Activated CD8-positive, alpha-beta T cell treated with anti-CD3 and anti-CD28 coated beads for 36 hours (primary cell): ENCODE data around the gene CLCNKA. TPM values are rescaled to one million over a fixed set of nuclear protein-coding genes. Genes with fewer than 3 reads are reported as not detected.
"Not testable (repeated sequence)": the region's sequence is repeated elsewhere in the genome, so short reads cannot be mapped to it uniquely, and the experiment has no call there.

Experiments used
- ATAC-seq: fragments of 200-7000 bp; cut with Tn5 transposase; one replicate; pipeline ENCODE4 v1.10.0; 2021; ENCODE audit warnings: mild to moderate bottlenecking, moderate library complexity
- CTCF ChIA-PET: fragments of 350-600 bp; sonication (Branson Sonifier 250); formaldehyde crosslinking; loops from one replicate; lab custom pipeline; 2021; ENCODE audit warnings: antibody characterized with exemption; lab: Charles Lee
- POLR2A ChIA-PET: fragments of 350-600 bp; sonication (Branson Sonifier 250); formaldehyde crosslinking; loops from one replicate; lab custom pipeline; 2021; ENCODE audit warnings: antibody characterized with exemption; lab: Charles Lee
- DNase-seq: peaks from one replicate; pipeline ENCODE4 v3.0.0-alpha.2; 2020
- H3K27ac Mint-ChIP-seq: one replicate; pipeline ENCODE4 v1.8.0; 2021; ENCODE audit warnings: mild to moderate bottlenecking, mixed read lengths
- H3K27me3 Mint-ChIP-seq: one replicate; pipeline ENCODE4 v1.8.0; 2021; ENCODE audit warnings: mixed read lengths
- H3K36me3 Mint-ChIP-seq: one replicate; pipeline ENCODE4 v1.8.0; 2021; ENCODE audit warnings: low read depth, mixed read lengths
- H3K4me1 Mint-ChIP-seq: one replicate; pipeline ENCODE4 v1.8.0; 2021; ENCODE audit warnings: low read depth, mixed read lengths
- H3K4me3 Mint-ChIP-seq: one replicate; pipeline ENCODE4 v1.8.0; 2021; ENCODE audit warnings: mild to moderate bottlenecking, moderate library complexity, mixed read lengths
- H3K9me3 Mint-ChIP-seq: one replicate; pipeline ENCODE4 v1.8.0; 2021; ENCODE audit warnings: mixed read lengths
- intact Hi-C: fragments of 100-400 bp; cut with micrococcal nuclease; formaldehyde crosslinking; loops from one replicate; pipeline ENCODE4 v1.10.0; 2022
- total RNA-seq, 2 experiments: library from RNA; stranded (reverse); gene quantifications; one replicate each; pipeline ENCODE4 v1.2.3, GENCODE V29; 2021
- TF ChIP-seq, protein P1 (sequence below): fragments of 200-600 bp; IDR thresholded peaks from one replicate; pipeline ENCODE4 v1.8.0; 2022; ENCODE audit warnings: antibody characterized with exemption, mild to moderate bottlenecking

CLCNKA gene
- total RNA-seq, 2 experiments from 2014 or later, result not detected

DNA sequence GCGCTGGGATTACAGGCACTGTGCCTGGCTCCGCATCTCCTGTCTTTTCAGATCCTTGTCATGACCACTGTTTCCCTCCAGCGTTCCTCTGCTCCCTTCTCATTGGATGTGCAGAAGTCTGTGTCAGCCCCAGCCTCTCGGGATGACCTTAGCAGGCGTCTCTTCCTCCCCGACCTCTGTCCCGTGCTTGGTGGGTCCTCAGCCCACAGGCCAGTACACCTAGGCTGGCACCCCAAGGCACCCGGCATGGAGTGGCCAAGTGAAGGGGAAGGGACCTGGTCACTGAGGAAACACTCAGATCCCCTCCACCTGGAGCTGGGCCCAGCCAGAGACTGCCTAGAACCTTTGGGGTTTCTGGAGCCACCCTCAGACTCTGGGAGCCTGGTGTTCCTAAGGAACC lies 19.4 kb downstream of the CLCNKA start:
- intact Hi-C loops, result no loop called here
- H3K4me3 Mint-ChIP-seq, result no peak overlapping the region
- POLR2A ChIA-PET, result no interaction called here
- no peaks in the 10 kb centered on the region for H3K4me1 Mint-ChIP-seq
- TF ChIP-seq, protein P1, sequence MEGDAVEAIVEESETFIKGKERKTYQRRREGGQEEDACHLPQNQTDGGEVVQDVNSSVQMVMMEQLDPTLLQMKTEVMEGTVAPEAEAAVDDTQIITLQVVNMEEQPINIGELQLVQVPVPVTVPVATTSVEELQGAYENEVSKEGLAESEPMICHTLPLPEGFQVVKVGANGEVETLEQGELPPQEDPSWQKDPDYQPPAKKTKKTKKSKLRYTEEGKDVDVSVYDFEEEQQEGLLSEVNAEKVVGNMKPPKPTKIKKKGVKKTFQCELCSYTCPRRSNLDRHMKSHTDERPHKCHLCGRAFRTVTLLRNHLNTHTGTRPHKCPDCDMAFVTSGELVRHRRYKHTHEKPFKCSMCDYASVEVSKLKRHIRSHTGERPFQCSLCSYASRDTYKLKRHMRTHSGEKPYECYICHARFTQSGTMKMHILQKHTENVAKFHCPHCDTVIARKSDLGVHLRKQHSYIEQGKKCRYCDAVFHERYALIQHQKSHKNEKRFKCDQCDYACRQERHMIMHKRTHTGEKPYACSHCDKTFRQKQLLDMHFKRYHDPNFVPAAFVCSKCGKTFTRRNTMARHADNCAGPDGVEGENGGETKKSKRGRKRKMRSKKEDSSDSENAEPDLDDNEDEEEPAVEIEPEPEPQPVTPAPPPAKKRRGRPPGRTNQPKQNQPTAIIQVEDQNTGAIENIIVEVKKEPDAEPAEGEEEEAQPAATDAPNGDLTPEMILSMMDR, result no peak
- no peak for DNase-seq
- no peak overlapping the region for H3K27ac Mint-ChIP-seq
- H3K36me3 Mint-ChIP-seq, result no peaks in the 10 kb centered on the region
- H3K9me3 Mint-ChIP-seq, result no peaks in the 10 kb centered on the region
- H3K27me3 Mint-ChIP-seq, result no peaks in the 10 kb centered on the region
- no peak for ATAC-seq
- CTCF ChIA-PET, result no interaction called here

DNA sequence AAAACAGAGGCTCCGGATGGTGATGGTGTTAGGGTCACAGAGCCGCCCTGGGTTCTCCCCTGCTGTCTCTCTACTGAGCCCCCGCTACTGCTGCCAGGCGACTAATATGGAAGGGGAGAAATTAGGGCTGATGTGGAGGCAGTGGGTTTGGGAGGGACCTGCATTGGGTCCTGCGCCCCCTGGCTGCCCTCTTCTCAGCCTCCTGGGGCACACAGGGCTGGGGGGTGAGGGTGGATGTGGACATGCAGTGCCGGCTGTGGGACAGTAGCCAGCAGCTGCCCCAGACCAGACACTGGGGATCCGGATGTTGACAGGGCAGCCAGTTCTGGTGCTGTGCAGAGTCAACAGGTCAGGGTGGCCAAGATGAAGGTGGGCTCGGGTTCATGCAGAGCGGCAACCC lies 20.3 kb downstream of the CLCNKA start:
- POLR2A ChIA-PET, result no interaction called here
- H3K4me3 Mint-ChIP-seq, result no peak overlapping the region
- no peak for DNase-seq
- H3K9me3 Mint-ChIP-seq, result no peaks in the 10 kb centered on the region
- H3K4me1 Mint-ChIP-seq, result no peaks in the 10 kb centered on the region
- H3K27ac Mint-ChIP-seq, result no peak overlapping the region
- H3K27me3 Mint-ChIP-seq, result no peaks in the 10 kb centered on the region
- TF ChIP-seq, protein P1, result no peak
- H3K36me3 Mint-ChIP-seq, result no peaks in the 10 kb centered on the region
- intact Hi-C loops, result no loop called here
- ATAC-seq, result no peak
- CTCF ChIA-PET, result no interaction called here

DNA sequence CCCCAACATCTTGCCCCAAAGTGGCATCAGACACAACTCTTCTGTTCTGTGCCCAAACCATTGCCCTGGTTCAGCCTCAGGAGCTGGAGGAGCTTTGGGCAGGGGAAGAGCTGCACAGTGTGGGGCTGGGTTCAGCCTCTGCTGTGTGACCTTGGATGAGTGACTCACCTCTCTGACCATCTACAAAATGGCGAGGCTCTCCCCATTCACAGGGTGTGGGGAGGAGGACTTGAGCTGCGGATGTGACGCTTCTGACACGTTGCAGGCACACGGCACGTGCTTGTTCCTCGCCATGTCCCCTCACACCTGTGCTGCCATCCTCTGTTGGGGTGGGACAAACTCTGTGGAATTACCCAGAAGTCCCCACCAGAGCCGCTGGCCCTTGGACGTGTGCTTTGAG lies 20.8 kb downstream of the CLCNKA start:
- H3K4me3 Mint-ChIP-seq, H3K27me3 Mint-ChIP-seq, intact Hi-C loops, H3K9me3 Mint-ChIP-seq, ATAC-seq, POLR2A ChIA-PET, H3K36me3 Mint-ChIP-seq, H3K27ac Mint-ChIP-seq, H3K4me1 Mint-ChIP-seq, CTCF ChIA-PET, DNase-seq: not testable (repeated sequence)

DNA sequence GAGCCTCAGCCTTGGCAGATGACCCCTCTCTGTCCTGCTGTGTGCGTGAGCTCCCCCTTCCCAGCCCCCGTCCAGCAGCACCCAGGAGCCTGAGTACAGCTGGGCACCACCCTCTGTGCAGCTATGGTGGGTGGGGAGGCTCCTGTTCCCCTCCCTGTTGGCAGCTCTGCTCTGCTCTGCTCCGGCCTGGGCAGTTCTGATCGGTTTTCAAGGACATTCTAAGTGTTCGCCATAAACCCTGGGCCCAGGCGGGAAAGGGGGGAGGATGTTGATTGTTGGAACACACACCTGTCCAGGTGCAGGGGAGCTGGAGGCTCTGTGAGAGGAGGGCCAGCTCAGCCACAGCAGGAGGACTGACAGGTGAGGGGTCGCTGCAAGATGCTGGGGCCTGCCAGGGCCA lies 21.7 kb downstream of the CLCNKA start, which contains the start of gene CLCNKB:
Gene CLCNKB, plus strand, starts transcription at position 262 of the 400 bp plus-strand sequence. CDS start 711 bp downstream, outside the sequence.
- POLR2A ChIA-PET, result no interaction called here

DNA sequence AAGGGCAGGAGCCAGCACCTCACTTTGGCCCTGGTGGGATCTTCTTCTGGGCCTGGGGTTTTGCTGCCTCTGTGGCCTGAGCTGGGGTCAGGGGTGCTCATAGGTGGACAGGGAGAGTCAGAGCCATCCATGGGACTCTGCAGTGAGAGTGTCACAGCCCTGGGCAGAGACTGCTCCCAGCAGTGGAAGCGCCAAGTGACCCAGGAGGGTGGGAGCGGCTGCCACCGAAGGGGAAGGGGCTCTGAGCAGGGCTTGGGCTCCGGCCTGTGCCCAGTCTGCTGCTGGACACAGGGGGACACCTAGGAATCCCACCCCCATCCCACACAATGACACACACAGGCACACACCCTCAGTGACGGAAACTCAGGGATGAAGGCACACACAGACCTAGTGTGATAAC lies 22.1 kb downstream of the CLCNKA start:
- ChIA-PET CTCF (no interaction called here), POLR2A (no interaction called here)
- Mint-ChIP-seq H3K27me3 (peaks cover 5% of the 10 kb centered on the region), H3K4me3 (no peak overlapping the region), H3K9me3 (no peaks in the 10 kb centered on the region), H3K27ac (no peak overlapping the region), H3K4me1 (no peaks in the 10 kb centered on the region), H3K36me3 (no peaks in the 10 kb centered on the region)
- TF ChIP-seq, protein P1, result no peak
- intact Hi-C loops, result no loop called here
- DNase-seq (no peak), ATAC-seq (no peak)

More for the DNA sequence above, 21.7 kb downstream of the CLCNKA start, which contains the start of gene CLCNKB:
- no peaks in the 10 kb centered on the region for H3K36me3 Mint-ChIP-seq
- ATAC-seq (no peak), DNase-seq (no peak)
- CTCF ChIA-PET, result no interaction called here
- intact Hi-C loops, result no loop called here
- no peak within 1 kb of the TSS for H3K27ac Mint-ChIP-seq
- H3K4me3 Mint-ChIP-seq, result no peak within 1 kb of the TSS
- H3K27me3 Mint-ChIP-seq, result peaks cover 5% of the 10 kb centered on the region
- no peaks in the 10 kb centered on the region for H3K4me1 Mint-ChIP-seq
- H3K9me3 Mint-ChIP-seq, result no peaks in the 10 kb centered on the region
- TF ChIP-seq, protein P1, result no peak
